Effector memory CD8-positive, alpha-beta T cell (primary cell): ENCODE measurements around the gene RASA1.
"Not testable (repeated sequence)": the region's sequence is repeated elsewhere in the genome, so short reads cannot be mapped to it uniquely, and the experiment has no call there.

ENCODE experiments used
- ATAC-seq: fragments of 150-1000 bp; cut with Tn5 transposase; replicated peaks from 2 replicates; pipeline ENCODE4 v1.10.0; 2021; ENCODE audit warnings: mild to moderate bottlenecking, moderate library complexity
- DNase-seq, 3 experiments: peaks; one replicate each; pipeline ENCODE4 v3.0.0; 2021
- H3K27ac Mint-ChIP-seq, 2 donors: one replicate each; pipeline ENCODE4 v1.8.0; 2022; ENCODE audit warnings: mild to moderate bottlenecking in 2 of 2, mixed read lengths in 2 of 2, moderate library complexity in 2 of 2
- H3K27me3 Mint-ChIP-seq, 2 donors: one replicate each; pipeline ENCODE4 v1.8.0; 2022; ENCODE audit warnings: mixed read lengths in 2 of 2
- H3K36me3 Mint-ChIP-seq: one replicate; pipeline ENCODE4 v1.8.0; 2022; ENCODE audit warnings: mild to moderate bottlenecking, moderate library complexity, mixed read lengths; ENCODE audit not compliant: insufficient read depth
- H3K4me1 Mint-ChIP-seq, 2 donors: one replicate each; pipeline ENCODE4 v1.8.0; 2022; ENCODE audit warnings: low read depth in 2 of 2, mixed read lengths in 2 of 2
- H3K4me3 Mint-ChIP-seq, 2 donors: one replicate each; pipeline ENCODE4 v1.8.0; 2022; ENCODE audit warnings: mild to moderate bottlenecking in 2 of 2, mixed read lengths in 2 of 2, moderate library complexity in 2 of 2
- H3K9me3 Mint-ChIP-seq, 2 donors: one replicate each; pipeline ENCODE4 v1.8.0; 2022; ENCODE audit warnings: mixed read lengths in 2 of 2

Gene RASA1

GRCh38 chr5:87266914-87267573 is 639 bp upstream of the RASA1 start:
- no peak for DNase-seq
- no peak for ATAC-seq
- no peaks in the 10 kb centered on the region for H3K9me3 Mint-ChIP-seq
- H3K4me1 Mint-ChIP-seq: peaks cover 24 to 26% of the 10 kb centered on the region in 2 donors
- H3K4me3 Mint-ChIP-seq: peak overlapping the region; percentile 96 to 97
- H3K27ac Mint-ChIP-seq: peak overlapping the region; percentile 95 to 98
- H3K36me3 Mint-ChIP-seq: peaks cover 13% of the 10 kb centered on the region
- H3K27me3 Mint-ChIP-seq: no peaks in the 10 kb centered on the region

- Mint-ChIP-seq H3K36me3 (peaks cover 13% of the 10 kb centered on the region), H3K27ac (peak overlapping the region; percentile 95 to 98), H3K9me3 (no peaks in the 10 kb centered on the region), H3K4me1 (peaks cover 26% of the 10 kb centered on the region in 2 donors), H3K27me3 (no peaks in the 10 kb centered on the region), H3K4me3 (peak overlapping the region; percentile 96 to 97)
- peak in 1 of 3 experiments; percentile 71 for DNase-seq
- ATAC-seq: peak; percentile 71
These were observed 665 bp downstream of the RASA1 start for GRCh38 chr5:87268126-87268969.

GRCh38 chr5:87268970-87269377 is 1.3 kb downstream of the RASA1 start:
- peak overlapping the region; percentile 95 to 98 for H3K27ac Mint-ChIP-seq
- ATAC-seq: no peak
- H3K4me1 Mint-ChIP-seq: peaks cover 26 to 30% of the 10 kb centered on the region in 2 donors
- peak overlapping the region; percentile 96 to 97 for H3K4me3 Mint-ChIP-seq
- H3K9me3 Mint-ChIP-seq: no peaks in the 10 kb centered on the region
- no peak for DNase-seq
- peaks cover 13% of the 10 kb centered on the region for H3K36me3 Mint-ChIP-seq
- no peaks in the 10 kb centered on the region for H3K27me3 Mint-ChIP-seq

GRCh38 chr5:87270888-87271287 is 3.2 kb downstream of the RASA1 start:
- Mint-ChIP-seq H3K36me3 (peaks cover 13% of the 10 kb centered on the region), H3K4me1 (peaks cover 40 to 48% of the 10 kb centered on the region in 2 donors)
- H3K27me3 Mint-ChIP-seq, H3K4me3 Mint-ChIP-seq, H3K9me3 Mint-ChIP-seq, ATAC-seq, DNase-seq, H3K27ac Mint-ChIP-seq: not testable (repeated sequence)

GRCh38 chr5:87276655-87277054 is 9.0 kb downstream of the RASA1 start:
- no peak overlapping the region for H3K4me3 Mint-ChIP-seq
- ATAC-seq: no peak
- H3K27ac Mint-ChIP-seq: peak overlapping the region in 1 of 2 donors; percentile 2
- H3K9me3 Mint-ChIP-seq: no peaks in the 10 kb centered on the region
- peaks cover 32 to 54% of the 10 kb centered on the region in 2 donors for H3K4me1 Mint-ChIP-seq
- no peak for DNase-seq
- H3K27me3 Mint-ChIP-seq: no peaks in the 10 kb centered on the region
- peaks cover 6% of the 10 kb centered on the region for H3K36me3 Mint-ChIP-seq

- Mint-ChIP-seq H3K4me3 (no peak overlapping the region), H3K27me3 (no peaks in the 10 kb centered on the region), H3K36me3 (peaks cover 8% of the 10 kb centered on the region), H3K27ac (peak overlapping the region in 1 of 2 donors; percentile 32), H3K9me3 (no peaks in the 10 kb centered on the region), H3K4me1 (peaks cover 39 to 61% of the 10 kb centered on the region in 2 donors)
- ATAC-seq (no peak), DNase-seq (no peak)
These were observed 9.7 kb downstream of the RASA1 start for GRCh38 chr5:87277279-87277835.

- Mint-ChIP-seq H3K9me3 (no peaks in the 10 kb centered on the region), H3K36me3 (peaks cover 10% of the 10 kb centered on the region), H3K27me3 (no peaks in the 10 kb centered on the region), H3K4me3 (no peak overlapping the region), H3K27ac (no peak overlapping the region), H3K4me1 (peaks cover 43 to 72% of the 10 kb centered on the region in 2 donors)
- DNase-seq: no peak
- ATAC-seq: no peak
These were observed 11.0 kb downstream of the RASA1 start for GRCh38 chr5:87278590-87279100.

GRCh38 chr5:87282269-87282668 is 14.6 kb downstream of the RASA1 start:
- no peak for DNase-seq
- peak overlapping the region; percentile 38 to 42 for H3K27ac Mint-ChIP-seq
- peaks cover 17% of the 10 kb centered on the region for H3K36me3 Mint-ChIP-seq
- H3K4me1 Mint-ChIP-seq: peaks cover 28 to 51% of the 10 kb centered on the region in 2 donors
- peak overlapping the region; percentile 34 to 48 for H3K4me3 Mint-ChIP-seq
- no peaks in the 10 kb centered on the region for H3K27me3 Mint-ChIP-seq
- H3K9me3 Mint-ChIP-seq: no peaks in the 10 kb centered on the region
- peak; percentile 58 for ATAC-seq

- Mint-ChIP-seq H3K4me1 (peaks cover 29 to 49% of the 10 kb centered on the region in 2 donors), H3K36me3 (peaks cover 12% of the 10 kb centered on the region)
- DNase-seq, H3K9me3 Mint-ChIP-seq, H3K4me3 Mint-ChIP-seq, H3K27me3 Mint-ChIP-seq, ATAC-seq, H3K27ac Mint-ChIP-seq: not testable (repeated sequence)
These were observed 19.6 kb downstream of the RASA1 start for GRCh38 chr5:87287266-87287665.

- ATAC-seq (no peak), DNase-seq (no peak)
- Mint-ChIP-seq H3K4me1 (peaks cover 37 to 81% of the 10 kb centered on the region in 2 donors), H3K4me3 (peak overlapping the region in 1 of 2 donors; percentile 31), H3K36me3 (peaks cover 8% of the 10 kb centered on the region), H3K27ac (no peak overlapping the region), H3K9me3 (no peaks in the 10 kb centered on the region), H3K27me3 (no peaks in the 10 kb centered on the region)
These were observed 31.1 kb downstream of the RASA1 start for GRCh38 chr5:87298692-87299362.

GRCh38 chr5:87300176-87300575 is 32.5 kb downstream of the RASA1 start:
- Mint-ChIP-seq H3K36me3 (peaks cover 20% of the 10 kb centered on the region), H3K27me3 (no peaks in the 10 kb centered on the region), H3K4me1 (peaks cover 30 to 71% of the 10 kb centered on the region in 2 donors), H3K27ac (peak overlapping the region; percentile 1 to 39), H3K9me3 (no peaks in the 10 kb centered on the region), H3K4me3 (no peak overlapping the region)
- no peak for ATAC-seq
- DNase-seq: no peak

GRCh38 chr5:87300744-87301143 is 33.1 kb downstream of the RASA1 start:
- ATAC-seq (peak; percentile 51), DNase-seq (no peak)
- Mint-ChIP-seq H3K36me3 (peaks cover 25% of the 10 kb centered on the region), H3K27me3 (no peaks in the 10 kb centered on the region), H3K4me1 (peaks cover 30 to 70% of the 10 kb centered on the region in 2 donors), H3K4me3 (no peak overlapping the region), H3K27ac (peak overlapping the region in 1 of 2 donors; percentile 52), H3K9me3 (peaks cover 0 to 2% of the 10 kb centered on the region in 2 donors)

- no peak for DNase-seq
- H3K4me3 Mint-ChIP-seq: no peak overlapping the region
- H3K27me3 Mint-ChIP-seq: no peaks in the 10 kb centered on the region
- H3K27ac Mint-ChIP-seq: peak overlapping the region; percentile 35 to 52
- no peak for ATAC-seq
- H3K36me3 Mint-ChIP-seq: peaks cover 21% of the 10 kb centered on the region
- H3K9me3 Mint-ChIP-seq: peaks cover 0 to 3% of the 10 kb centered on the region in 2 donors
- H3K4me1 Mint-ChIP-seq: peaks cover 22 to 57% of the 10 kb centered on the region in 2 donors
These were observed 34.4 kb downstream of the RASA1 start for GRCh38 chr5:87302061-87302460.
